GM12891 (cell line): Measurements from ENCODE around the gene KCNK2.

Source experiments
- POLR2A ChIP-seq: IDR thresholded peaks from 2 replicates; pipeline ENCODE4 v1.6.1; 2011; ENCODE audit warnings: low read depth, low read length, control low read depth
- POLR2AphosphoS5 ChIP-seq: IDR thresholded peaks from 2 replicates; pipeline ENCODE4 v1.6.1; 2011; ENCODE audit warnings: low read depth, low read length, control low read depth

GRCh38 chr1:215202868-215203267 is 120.3 kb downstream of the KCNK2 start:
- TF ChIP-seq POLR2A (no peak), POLR2AphosphoS5 (no peak)
